CD14-positive monocyte (primary cell): Measurements from ENCODE around the gene TEPSIN. TPM values are rescaled to one million over a fixed set of nuclear protein-coding genes. Genes with fewer than 3 reads are reported as not detected.

Source experiments
- DNase-seq, 3 donors: peaks; one replicate each; pipeline ENCODE4 v3.0.0-alpha.2; 2011 to 2022
- H2AFZ ChIP-seq: 2 replicates; pipeline ENCODE4 v1.6.0; 2012; ENCODE audit warnings: mild to moderate bottlenecking, low read depth, low read length, inconsistent platforms; ENCODE audit not compliant: insufficient read depth, poor library complexity, severe bottlenecking
- H3K27ac ChIP-seq, 2 donors: 1 replicate in 1 of 2; 2 replicates in 1 of 2; pipeline ENCODE4 v1.5.1; 2012 to 2013; ENCODE audit warnings: low read length in 2 of 2, control low read depth in 1 of 2, inconsistent platforms in 1 of 2, low read depth in 1 of 2, mild to moderate bottlenecking in 1 of 2
- H3K27me3 ChIP-seq, 2 donors: one replicate each; pipeline versions ENCODE4 v1.6.0 to v1.6.1; 2011 to 2013; ENCODE audit warnings: low read length in 2 of 2; ENCODE audit not compliant: control insufficient read depth in 2 of 2, insufficient read depth in 2 of 2
- H3K36me3 ChIP-seq, 2 donors: replicated peaks in 1 of 2; 1 replicate in 1 of 2; 2 replicates in 1 of 2; pipeline versions ENCODE4 v1.5.1 to v1.6.1; 2012 to 2013; ENCODE audit warnings: low read length in 2 of 2, control low read depth in 1 of 2, inconsistent platforms in 1 of 2, mild to moderate bottlenecking in 1 of 2; ENCODE audit not compliant: insufficient read depth in 2 of 2, control insufficient read depth in 1 of 2
- H3K4me1 ChIP-seq, 2 donors: 1 replicate in 1 of 2; 2 replicates in 1 of 2; pipeline versions ENCODE4 v1.5.1 to v1.6.1; 2012 to 2013; ENCODE audit warnings: low read length in 2 of 2, control low read depth in 1 of 2, inconsistent platforms in 1 of 2, mild to moderate bottlenecking in 1 of 2, moderate library complexity in 1 of 2; ENCODE audit not compliant: insufficient read depth in 2 of 2, control insufficient read depth in 1 of 2
- H3K4me2 ChIP-seq: replicated peaks from 2 replicates; pipeline ENCODE3; 2012; ENCODE audit warnings: low read length, moderate library complexity, mild to moderate bottlenecking; ENCODE audit not compliant: poor library complexity, severe bottlenecking; ENCODE audit errors: extremely low read depth
- H3K4me3 ChIP-seq, 3 experiments: fragments of 200-600 bp in 1 of 3; sonication (generic) in 1 of 3; replicated peaks in 1 of 3; 1 replicate in 2 of 3; 2 replicates in 1 of 3; pipeline ENCODE4 v1.5.1; 2011 to 2013; ENCODE audit warnings: low read length in 3 of 3, mild to moderate bottlenecking in 3 of 3, control low read depth in 2 of 3, low read depth in 2 of 3, inconsistent platforms in 1 of 3, moderate library complexity in 1 of 3
- H3K79me2 ChIP-seq: 2 replicates; pipeline ENCODE4 v1.6.0; 2012; ENCODE audit warnings: mild to moderate bottlenecking, control low read depth, inconsistent platforms, low read length, moderate library complexity; ENCODE audit not compliant: insufficient read depth
- H3K9ac ChIP-seq: 2 replicates; pipeline ENCODE4 v1.6.0; 2017; ENCODE audit warnings: low read length, mild to moderate bottlenecking; ENCODE audit not compliant: insufficient read depth, poor library complexity, severe bottlenecking
- H3K9me3 ChIP-seq, 2 donors: replicated peaks in 1 of 2; 1 replicate in 1 of 2; 2 replicates in 1 of 2; pipeline versions ENCODE4 v1.5.1 to v1.6.1; 2012 to 2013; ENCODE audit warnings: low read length in 2 of 2, control low read depth in 1 of 2; ENCODE audit not compliant: control insufficient read depth in 1 of 2, insufficient read depth in 1 of 2
- H4K20me1 ChIP-seq: 2 replicates; pipeline ENCODE4 v1.6.0; 2012; ENCODE audit warnings: mild to moderate bottlenecking, low read length, control low read depth, moderate library complexity; ENCODE audit not compliant: insufficient read depth
- H3K27ac Mint-ChIP-seq, 7 donors: one replicate each; pipeline ENCODE4 v1.8.0; 2020; ENCODE audit warnings: mild to moderate bottlenecking in 7 of 7, mixed read lengths in 7 of 7, moderate library complexity in 6 of 7, inconsistent platforms in 2 of 7
- H3K27me3 Mint-ChIP-seq, 3 donors: one replicate each; pipeline ENCODE4 v1.8.0; 2021 to 2022; ENCODE audit warnings: low read depth in 3 of 3, mild to moderate bottlenecking in 3 of 3, mixed read lengths in 3 of 3, moderate library complexity in 3 of 3, inconsistent platforms in 1 of 3
- H3K36me3 Mint-ChIP-seq, 2 donors: one replicate each; pipeline ENCODE4 v1.8.0; 2020; ENCODE audit warnings: mixed read lengths in 2 of 2, inconsistent platforms in 1 of 2, mild to moderate bottlenecking in 1 of 2
- H3K4me1 Mint-ChIP-seq: one replicate; pipeline ENCODE4 v1.8.0; 2020; ENCODE audit warnings: mild to moderate bottlenecking, mixed read lengths
- H3K4me3 Mint-ChIP-seq, 2 donors: one replicate each; pipeline ENCODE4 v1.8.0; 2020; ENCODE audit warnings: mild to moderate bottlenecking in 2 of 2, mixed read lengths in 2 of 2, moderate library complexity in 1 of 2
- H3K9me3 Mint-ChIP-seq, 7 donors: one replicate each; pipeline ENCODE4 v1.8.0; 2020 to 2022; ENCODE audit warnings: mixed read lengths in 7 of 7, mild to moderate bottlenecking in 6 of 7, moderate library complexity in 6 of 7, inconsistent platforms in 2 of 7
- WGBS: methylation state at CpG from one replicate; pipeline ENCODE4 v1.1.5; 2013; ENCODE audit warnings: missing lambda C conversion rate; ENCODE audit not compliant: insufficient coverage; 5-methylcytosine and 5-hydroxymethylcytosine counted together
- intact Hi-C, 2 donors: fragments of 100-400 bp; cut with micrococcal nuclease; formaldehyde crosslinking; loops; one replicate each; pipeline versions ENCODE4 v1.15.0 to v1.15.1; 2023
- polyA plus RNA-seq, 3 donors: library from polyadenylated mRNA; depleted of rRNA in 1 of 3; unstranded in 2 of 3; stranded (reverse) in 1 of 3; fragments of 300-500 nt in 2 of 3; fragments of >200 nt in 1 of 3; fragmentation: Illumina TruSeq in 2 of 3; gene quantifications; 1 replicate in 2 of 3; 2 replicates in 1 of 3; pipeline ENCODE4 v1.2.3, GENCODE V29; 2012 to 2021
- TF ChIP-seq, protein P1 (sequence below): fragments of 200-600 bp; IDR thresholded peaks from one replicate; pipeline ENCODE4 v1.8.0; 2022; ENCODE audit warnings: antibody characterized with exemption, mild to moderate bottlenecking

TEPSIN gene
- polyA plus RNA-seq, 3 donors, result 3.4 to 136 (median 4.5) TPM

DNA sequence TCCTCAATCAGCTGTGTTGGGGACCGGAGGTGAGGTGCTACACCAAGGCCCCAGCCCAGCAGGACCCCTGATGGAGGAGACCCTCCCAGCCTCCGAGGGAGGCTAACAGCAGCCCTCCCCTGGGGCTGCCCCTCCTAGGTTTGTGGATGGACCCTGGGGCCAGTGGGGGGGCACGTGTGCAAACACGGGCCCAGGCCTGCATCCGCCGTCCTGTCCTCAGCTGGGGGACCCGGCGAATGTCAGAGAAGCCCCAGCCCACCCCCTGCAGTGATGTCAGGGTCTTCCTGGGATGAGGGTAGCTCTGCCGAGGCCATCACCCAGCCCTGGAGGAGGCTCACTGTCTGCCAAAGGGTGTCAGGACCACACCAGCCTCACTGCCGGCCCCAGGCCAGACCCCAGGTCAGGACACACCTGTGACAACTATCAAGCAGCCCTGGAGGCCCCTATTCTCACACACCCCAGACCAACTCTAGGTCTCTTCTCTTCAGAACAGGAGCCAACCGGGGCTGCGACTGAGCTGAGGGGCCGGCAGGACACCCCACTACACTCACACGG, 42.8 kb downstream of the TEPSIN start:
- H3K36me3 ChIP-seq, result peaks cover 4 to 18% of the 10 kb centered on the region in 2 donors
- peaks cover 2% of the 10 kb centered on the region for H3K4me1 Mint-ChIP-seq
- H3K4me3 Mint-ChIP-seq, result no peak overlapping the region
- no peaks in the 10 kb centered on the region for H3K9me3 ChIP-seq
- DNase-seq, result no peak
- H4K20me1 ChIP-seq, result no peaks in the 10 kb centered on the region
- H3K9ac ChIP-seq, result no peak overlapping the region
- H3K4me3 ChIP-seq, result no peak overlapping the region
- H3K27me3 ChIP-seq, result no peaks in the 10 kb centered on the region
- H3K27ac Mint-ChIP-seq, result no peak overlapping the region
- H3K36me3 Mint-ChIP-seq, result peaks cover 8 to 31% of the 10 kb centered on the region in 2 donors
- no peaks in the 10 kb centered on the region for H3K79me2 ChIP-seq
- peaks cover 2 to 4% of the 10 kb centered on the region in 2 donors for H3K4me1 ChIP-seq
- H3K27me3 Mint-ChIP-seq, result no peaks in the 10 kb centered on the region
- 93% methylated on average over 8 of the region's 14 CpGs for whole genome bisulfite sequencing
- H3K9me3 Mint-ChIP-seq, result no peaks in the 10 kb centered on the region
- TF ChIP-seq, protein P1, sequence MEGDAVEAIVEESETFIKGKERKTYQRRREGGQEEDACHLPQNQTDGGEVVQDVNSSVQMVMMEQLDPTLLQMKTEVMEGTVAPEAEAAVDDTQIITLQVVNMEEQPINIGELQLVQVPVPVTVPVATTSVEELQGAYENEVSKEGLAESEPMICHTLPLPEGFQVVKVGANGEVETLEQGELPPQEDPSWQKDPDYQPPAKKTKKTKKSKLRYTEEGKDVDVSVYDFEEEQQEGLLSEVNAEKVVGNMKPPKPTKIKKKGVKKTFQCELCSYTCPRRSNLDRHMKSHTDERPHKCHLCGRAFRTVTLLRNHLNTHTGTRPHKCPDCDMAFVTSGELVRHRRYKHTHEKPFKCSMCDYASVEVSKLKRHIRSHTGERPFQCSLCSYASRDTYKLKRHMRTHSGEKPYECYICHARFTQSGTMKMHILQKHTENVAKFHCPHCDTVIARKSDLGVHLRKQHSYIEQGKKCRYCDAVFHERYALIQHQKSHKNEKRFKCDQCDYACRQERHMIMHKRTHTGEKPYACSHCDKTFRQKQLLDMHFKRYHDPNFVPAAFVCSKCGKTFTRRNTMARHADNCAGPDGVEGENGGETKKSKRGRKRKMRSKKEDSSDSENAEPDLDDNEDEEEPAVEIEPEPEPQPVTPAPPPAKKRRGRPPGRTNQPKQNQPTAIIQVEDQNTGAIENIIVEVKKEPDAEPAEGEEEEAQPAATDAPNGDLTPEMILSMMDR, result no peak
- no peak overlapping the region for H3K27ac ChIP-seq
- intact Hi-C loops, result no loop called here
- H2AFZ ChIP-seq, result no peak overlapping the region
- H3K4me2 ChIP-seq, result no peak overlapping the region

- Mint-ChIP-seq H3K4me3 (no peak overlapping the region), H3K36me3 (peaks cover 8 to 36% of the 10 kb centered on the region in 2 donors), H3K4me1 (no peaks in the 10 kb centered on the region), H3K27ac (no peak overlapping the region), H3K27me3 (no peaks in the 10 kb centered on the region), H3K9me3 (no peaks in the 10 kb centered on the region)
- no peak overlapping the region for H3K4me2 ChIP-seq
- no peak overlapping the region for H3K9ac ChIP-seq
- no peak for DNase-seq
- H3K4me1 ChIP-seq, result no peaks in the 10 kb centered on the region
- H3K9me3 ChIP-seq, result no peaks in the 10 kb centered on the region
- WGBS, result 97% methylated on average over 34 of the region's 37 CpGs
- TF ChIP-seq, protein P1, result no peak
- no peak overlapping the region for H3K27ac ChIP-seq
- H3K36me3 ChIP-seq, result peaks cover 4 to 18% of the 10 kb centered on the region in 2 donors
- no peak overlapping the region for H3K4me3 ChIP-seq
- H2AFZ ChIP-seq, result no peak overlapping the region
- H4K20me1 ChIP-seq, result no peaks in the 10 kb centered on the region
- no peaks in the 10 kb centered on the region for H3K27me3 ChIP-seq
- no peaks in the 10 kb centered on the region for H3K79me2 ChIP-seq
- intact Hi-C loops, result no loop called here
Observed at GRCh38 chr17:81194941-81195901, 43.6 kb downstream of the TEPSIN start.
